GM18867 (cell line): Measurements from ENCODE around the gene GBX1.

Experiments
- ATAC-seq: cut with Tn5 transposase; IDR thresholded peaks from one replicate; pipeline ENCODE4 v1.9.1; 2021; ENCODE audit warnings: mild to moderate bottlenecking, moderate library complexity; ENCODE audit not compliant: unreplicated experiment

The GBX1 gene

DNA sequence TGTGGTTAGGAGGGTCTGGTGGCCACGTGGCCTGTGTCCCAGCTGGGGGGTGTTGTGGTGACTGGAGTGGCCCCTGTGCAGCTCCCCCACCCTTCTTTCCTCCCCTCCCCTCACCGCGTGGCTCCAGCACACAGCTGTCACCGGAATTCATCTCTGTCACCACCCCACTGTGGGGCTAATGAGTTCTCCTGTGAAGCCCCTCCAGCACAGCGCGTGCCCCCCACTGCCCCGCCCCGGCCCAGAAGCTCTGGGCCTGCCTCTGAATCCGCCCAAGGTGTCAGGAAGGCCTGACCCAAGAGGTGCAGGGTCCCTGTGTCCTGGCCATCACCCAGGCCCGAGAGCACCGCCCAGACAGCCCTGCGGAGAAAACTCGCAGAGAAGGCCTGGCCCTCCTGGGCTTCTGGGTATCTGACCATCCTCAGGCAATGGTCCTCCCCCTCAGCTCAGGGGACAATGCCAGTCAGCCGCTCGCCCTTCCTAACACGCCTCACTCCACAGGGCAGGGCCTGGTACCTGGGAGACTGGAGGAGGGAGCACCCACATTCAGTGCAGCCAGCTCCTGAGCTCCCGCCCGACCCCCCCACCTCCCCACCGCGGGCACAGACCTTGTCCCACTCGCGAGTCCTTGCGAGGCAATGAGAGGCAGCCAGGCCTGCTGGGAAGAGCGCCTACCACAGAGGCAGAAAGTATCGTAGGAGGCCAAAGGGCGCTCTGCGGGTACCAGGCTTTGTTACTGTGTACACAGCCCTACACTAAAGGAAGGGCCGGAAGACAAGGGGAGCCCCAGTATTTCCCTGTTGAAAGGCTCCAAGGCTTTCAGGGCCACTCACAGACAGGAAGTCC lies 38.2 kb downstream of the GBX1 start:
- no peak for ATAC-seq

DNA sequence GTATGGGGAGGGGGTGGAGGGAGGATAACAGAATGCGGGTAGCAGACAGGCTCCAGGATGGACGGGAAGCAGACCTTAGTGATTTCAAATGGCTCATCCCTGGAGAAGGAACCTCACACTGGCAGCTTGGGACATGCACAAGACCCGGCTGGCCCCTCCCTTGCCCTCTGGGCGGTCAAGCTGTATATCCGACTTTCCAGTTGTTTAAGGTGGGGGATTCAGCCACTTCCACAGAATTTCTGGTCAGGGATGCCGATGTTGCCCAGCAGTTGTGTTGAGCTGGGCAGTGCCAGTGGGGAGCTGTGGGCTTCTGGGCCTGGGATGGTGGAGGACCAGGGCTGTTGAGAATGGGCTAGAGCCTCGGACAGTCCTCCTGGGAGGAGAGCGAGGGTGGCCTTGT lies 38.8 kb downstream of the GBX1 start:
- no peak for ATAC-seq

DNA sequence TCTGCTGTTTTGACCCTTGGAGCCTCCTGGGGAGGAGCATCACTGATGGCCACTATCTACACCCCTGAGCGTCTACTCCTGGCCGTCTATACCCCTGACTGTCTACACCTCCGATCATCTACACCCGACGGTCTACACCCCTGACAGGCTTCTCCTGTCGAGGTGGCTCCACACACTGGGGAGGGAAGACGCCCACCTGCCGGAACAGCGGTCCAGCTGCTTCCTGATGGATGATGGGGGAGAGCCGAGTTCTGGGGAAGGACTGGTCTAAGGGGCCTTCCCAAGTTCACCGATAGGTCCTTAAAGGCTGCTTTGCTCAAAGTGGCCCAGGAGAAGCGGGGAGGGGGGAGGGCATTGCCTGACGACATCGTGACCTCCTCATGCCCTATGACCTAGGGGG lies 39.4 kb downstream of the GBX1 start:
- ATAC-seq: no peak

DNA sequence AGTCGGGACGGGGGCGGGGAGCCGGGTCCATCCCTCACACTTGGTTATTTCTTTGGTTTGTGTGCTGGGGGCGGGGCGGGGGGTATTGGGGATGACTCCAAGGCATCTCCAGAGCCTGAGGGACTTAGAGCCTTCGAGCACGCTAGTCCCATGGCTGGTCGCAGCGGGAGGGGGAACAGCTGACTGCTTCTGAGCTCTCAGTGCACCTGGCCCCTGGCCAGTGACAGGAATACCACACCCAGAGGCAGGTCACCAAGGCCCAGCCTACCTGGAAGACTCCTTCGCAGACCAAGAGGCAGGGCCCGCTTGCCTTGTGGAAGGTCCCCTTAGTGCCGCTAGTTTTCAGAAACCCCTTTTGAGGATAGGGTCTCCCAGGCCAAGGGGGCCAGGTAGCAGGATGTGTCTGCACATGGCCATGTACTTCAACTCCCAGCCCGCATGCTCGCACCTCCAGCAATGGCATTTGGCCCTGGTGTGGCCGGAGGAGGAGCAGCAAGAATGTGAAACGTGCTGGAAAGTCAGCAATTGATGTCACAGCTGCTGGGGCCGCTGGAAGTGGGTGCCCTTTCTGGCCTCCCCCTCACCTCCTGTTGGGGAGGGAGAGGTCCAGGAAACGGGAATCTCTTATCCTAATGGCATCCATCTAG lies 40.9 kb downstream of the GBX1 start:
- no peak for ATAC-seq

DNA sequence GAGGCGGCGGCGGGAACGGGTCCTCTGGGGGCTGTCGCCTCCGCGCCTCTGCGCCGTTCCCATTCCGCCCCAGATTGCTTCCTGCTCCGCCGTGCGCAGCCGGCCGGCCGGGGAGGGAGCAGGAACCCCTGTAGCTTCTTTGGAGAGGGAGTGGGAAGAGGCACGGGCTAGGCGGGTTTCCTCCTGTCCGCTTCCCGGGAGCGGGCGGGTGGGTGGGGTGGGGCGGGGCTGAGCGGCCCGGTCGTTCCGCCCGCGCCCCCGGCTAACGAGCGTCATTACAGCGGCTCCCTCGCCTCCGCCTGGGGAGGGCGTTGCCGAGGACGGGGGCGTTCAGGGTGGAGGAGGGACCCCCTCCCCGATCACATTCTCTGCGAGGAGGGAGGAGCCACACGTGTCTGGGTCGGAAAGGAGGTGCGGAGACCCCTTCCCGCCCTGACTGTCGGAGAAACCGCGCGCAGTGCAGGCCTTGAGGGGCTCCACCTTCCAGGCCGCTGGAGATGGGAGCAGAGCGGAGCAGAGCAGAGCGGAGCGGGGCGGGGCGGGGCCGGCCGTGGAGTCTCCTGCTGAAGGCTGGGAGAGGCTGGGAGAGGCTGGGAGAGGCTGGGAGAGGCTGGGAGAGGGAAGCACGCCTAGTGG lies 41.5 kb downstream of the GBX1 start:
- no peak for ATAC-seq

DNA sequence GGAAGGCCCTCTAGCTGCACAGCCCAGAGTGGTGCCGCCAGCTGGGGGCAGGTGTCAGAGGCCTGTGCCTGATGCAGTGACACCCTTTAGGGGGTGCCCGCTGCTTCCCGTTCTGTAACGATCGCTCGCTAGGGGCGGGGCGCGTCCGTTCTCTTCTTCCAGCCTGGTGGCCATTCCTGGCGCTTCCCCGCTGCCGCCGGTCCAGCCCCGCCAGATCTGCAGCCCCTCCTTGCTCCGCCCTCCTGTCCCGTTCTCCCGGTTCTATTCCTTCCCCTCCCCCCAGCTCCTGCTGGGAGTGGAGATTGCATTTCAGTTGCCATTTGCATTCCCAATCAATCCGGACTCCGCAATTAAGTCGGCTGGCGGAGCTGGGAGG lies 42.0 kb downstream of the GBX1 start:
- ATAC-seq: no peak

DNA sequence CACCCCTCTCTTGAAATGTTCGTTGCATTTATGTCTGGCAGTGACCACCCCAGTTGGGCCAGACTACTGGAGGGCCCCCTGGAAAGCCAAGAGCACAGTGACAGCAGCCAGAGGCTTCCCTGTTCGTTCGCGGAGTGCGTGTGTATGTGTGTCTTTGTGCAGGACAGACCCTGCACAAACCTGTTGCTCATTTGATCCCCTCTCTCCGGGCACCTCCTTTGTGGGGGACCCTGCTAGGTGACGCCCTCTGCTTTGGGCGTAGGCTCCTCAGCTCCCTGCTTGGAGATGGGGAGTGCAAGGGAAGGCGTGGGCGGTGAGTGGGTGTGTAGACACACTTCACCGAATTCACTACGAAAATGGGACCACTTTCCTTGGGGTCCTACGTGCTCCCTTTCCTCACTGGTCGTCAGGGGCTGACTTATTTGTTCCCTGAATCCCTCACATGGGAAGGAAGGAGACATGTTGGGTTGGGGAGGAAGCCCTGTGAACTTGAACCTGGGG lies 42.5 kb downstream of the GBX1 start:
- no peak for ATAC-seq

DNA sequence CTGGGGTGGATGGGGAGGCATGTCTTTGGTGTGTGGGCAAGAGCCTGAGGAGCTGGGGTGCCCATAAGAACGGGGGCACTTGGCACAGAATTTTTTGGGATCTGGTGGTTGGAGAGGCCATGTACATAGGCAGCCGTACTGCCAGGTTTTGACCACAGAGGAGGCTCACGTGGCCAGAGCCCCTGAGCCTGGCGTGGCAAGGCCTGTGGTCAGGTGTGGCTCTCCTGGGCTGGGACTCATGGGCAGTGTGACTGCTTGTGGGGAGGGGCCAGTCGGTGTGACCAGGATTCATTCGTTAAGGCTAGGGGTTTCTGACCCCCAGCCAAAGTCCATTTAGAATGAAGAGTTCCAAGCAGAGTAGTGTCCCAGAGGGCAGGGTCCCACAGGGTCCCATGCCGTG lies 43.0 kb downstream of the GBX1 start:
- no peak for ATAC-seq

DNA sequence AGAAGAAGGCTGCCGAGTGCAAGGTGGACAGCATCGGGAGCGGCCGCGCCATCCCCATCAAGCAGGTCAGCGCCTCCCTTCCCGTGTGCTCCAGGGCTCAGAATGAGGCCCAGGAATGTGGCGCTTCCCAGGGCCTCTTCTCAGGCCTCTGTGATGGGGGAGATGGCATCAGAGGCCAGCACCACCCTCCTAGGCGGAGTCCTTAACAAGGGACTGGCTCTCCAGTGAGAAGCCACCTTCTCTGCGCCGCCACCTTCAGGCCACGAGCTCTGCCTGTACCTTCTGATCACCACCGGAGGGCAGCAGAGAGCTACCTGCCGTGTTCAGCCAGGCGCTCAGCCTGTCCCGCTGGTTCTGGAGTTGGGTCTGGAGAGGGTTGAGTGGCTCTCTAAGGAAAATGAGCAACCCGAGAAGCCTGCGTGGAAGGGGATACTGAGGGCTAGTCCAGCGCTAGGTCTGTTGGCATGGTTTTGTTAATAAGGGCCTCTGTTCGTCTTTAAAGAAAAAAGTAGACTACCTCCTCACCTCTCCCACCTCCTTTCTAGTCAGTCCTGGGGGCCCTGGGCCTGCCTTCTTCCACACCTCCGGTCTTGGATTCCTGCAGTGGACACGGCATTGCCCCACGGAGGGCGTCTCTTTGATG lies 43.6 kb downstream of the GBX1 start:
- ATAC-seq: peak; percentile 82

DNA sequence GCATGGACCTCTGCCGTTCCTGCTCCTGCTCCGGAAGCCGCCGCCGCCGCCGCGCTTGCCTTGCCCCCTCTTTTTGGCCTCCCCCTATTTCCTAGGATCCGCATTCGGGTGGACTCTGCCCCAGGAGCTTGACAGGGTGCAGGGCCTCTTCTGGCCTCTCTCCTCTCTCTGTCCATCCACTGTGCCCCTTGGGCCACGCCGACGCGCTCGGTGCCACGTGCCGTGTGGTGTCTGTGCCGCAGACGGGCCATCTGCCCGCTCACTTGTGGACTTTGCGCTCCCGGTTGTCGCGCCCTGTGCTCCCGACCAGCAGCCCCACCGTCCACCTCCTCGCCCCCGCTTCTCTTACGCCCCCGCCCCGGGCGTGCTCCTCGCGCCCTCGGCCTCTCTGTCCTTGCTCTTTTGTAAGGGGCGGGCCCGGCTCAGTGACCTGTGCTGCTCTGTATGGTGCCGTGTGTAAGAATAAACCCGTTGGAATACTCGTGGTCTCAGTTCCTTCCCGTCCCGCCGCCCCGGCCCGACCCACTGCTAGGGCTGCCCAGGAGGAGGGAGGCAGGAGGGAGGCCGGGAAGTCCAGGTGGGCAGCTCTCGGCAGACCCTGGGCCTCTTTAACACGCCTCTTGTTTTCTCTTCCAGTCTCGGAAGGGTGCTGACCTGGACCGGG lies 44.2 kb downstream of the GBX1 start:
- no peak for ATAC-seq

DNA sequence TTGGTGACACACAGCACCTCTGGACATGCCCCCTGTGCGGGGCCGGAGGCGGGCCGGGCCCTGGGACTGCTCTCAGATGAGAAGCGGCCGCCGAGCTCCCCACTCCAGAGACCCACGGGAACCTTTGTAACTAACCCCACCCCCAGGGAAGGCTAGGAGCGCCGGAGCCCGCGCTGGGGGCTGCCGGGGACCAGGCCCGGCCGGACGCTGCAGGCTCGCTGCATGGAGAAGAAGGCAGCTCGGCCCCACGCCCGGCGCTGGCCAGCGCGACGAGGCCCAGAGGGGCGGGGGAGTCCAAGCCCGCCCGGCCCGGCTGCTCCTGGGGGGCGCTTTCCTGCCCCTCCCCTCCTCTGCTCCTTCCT lies 44.7 kb downstream of the GBX1 start:
- ATAC-seq: no peak

DNA sequence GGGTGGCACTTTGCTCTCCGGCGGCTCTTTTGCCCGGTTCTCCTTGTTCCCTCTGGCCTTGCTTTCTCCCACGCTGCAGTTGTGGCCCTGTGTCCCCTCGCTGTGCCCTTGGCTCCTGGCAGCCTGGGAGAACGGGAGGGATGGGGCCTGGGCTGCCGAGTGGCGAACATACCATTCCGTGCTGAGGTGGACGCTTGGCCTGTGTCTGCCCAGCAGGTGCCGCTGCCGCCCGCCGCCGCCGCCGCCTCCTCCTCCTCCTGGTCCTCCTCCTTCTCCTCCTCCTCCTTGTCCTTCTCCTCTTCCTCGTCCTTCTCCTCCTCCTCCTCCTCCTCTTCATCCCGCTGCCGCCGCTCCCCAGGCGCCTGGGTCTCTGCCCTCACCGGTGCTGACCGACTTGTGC lies 45.2 kb downstream of the GBX1 start:
- ATAC-seq: no peak

DNA sequence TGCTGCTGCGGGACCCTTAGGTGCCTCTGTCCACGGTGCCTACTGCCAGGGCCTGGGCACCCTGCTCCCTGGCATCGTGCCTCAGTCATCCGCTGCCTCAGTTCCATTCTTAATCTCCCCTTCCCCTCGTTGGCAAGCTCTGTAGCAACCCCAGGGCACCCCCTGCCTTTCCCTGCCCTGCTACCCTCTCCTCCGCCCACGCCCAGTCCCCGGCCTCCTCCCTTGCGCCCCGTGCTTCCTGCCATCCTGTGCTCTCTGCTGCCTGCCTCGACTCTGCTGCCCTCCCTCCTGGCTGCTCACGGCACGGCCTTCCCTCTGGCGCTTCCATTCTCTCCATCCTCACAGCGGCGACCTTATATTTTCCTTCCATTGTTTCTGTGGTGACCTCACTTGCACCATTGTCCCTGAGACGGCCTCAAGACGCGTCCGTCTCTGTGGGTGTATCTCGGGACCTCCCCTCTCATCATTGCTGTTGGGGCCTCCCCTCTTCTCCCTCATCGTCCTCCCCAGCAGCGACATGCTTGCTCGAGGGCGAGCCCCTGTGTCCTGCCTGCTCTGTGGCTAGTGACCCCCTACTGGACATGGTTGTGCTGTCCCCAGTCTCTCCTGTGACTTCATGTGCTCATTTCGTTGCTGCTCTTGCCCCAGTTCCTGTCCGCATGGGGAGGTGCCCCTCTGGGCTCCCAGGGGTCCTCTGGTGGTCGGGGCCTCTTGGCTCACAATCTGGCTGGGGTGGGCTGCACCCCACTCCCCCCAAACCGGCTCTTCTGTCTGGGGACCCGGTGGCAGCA lies 45.9 kb downstream of the GBX1 start:
- no peak for ATAC-seq

DNA sequence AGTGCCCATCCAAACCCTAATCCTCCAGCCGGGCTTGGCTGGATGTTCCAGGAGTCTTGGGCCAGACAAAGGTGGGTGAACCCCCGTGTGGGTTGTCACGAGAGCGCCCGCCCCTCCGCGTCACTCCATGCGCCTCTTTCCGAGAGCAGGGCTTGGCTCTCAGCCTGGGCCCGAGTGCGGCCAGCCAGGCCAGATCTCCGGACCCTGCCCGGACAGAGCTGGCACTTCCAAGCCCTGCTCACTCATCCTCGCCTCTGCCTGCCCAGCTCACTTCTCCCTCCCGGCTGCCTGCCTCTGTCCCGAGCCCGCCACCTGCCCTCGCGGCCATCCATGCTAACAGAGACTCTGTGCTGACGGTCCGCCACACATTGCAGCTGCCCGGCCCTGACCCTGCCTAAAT lies 46.6 kb downstream of the GBX1 start:
- no peak for ATAC-seq

DNA sequence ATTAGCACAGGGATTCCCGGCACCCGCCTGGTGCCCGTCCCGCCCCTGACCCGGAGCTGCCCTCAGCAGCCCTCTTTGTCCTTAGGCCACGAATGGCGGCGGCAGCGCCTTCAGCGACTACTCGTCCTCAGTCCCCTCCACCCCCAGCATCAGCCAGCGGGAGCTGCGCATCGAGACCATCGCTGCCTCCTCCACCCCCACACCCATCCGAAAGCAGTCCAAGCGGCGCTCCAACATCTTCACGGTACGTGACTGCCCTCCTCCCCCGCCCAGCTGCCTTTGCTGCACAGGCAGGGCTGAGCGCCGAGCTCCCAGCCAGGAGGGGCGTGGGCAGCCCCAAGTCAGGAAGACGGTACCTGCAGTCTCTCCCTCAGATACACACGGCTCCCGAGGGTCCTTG lies 47.6 kb downstream of the GBX1 start:
- no peak for ATAC-seq

DNA sequence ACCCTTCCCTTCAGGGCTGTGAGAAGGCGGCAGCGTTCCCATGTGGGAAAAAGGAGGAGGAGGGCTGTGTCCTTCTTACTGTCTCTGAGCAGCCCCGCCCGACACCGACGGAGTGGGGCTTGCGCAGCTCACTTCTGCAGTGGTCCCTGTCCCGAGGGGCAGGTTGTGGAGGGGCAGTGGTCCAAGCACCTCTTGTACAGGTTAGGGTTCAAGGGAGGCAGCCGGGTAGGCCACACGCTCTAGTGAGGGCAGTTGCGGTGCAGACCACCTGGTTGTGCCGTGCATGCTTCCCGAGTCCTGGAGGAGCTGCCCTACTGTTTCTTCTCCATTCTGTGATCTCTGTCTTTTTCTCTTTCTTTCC lies 48.5 kb downstream of the GBX1 start:
- ATAC-seq: no peak

DNA sequence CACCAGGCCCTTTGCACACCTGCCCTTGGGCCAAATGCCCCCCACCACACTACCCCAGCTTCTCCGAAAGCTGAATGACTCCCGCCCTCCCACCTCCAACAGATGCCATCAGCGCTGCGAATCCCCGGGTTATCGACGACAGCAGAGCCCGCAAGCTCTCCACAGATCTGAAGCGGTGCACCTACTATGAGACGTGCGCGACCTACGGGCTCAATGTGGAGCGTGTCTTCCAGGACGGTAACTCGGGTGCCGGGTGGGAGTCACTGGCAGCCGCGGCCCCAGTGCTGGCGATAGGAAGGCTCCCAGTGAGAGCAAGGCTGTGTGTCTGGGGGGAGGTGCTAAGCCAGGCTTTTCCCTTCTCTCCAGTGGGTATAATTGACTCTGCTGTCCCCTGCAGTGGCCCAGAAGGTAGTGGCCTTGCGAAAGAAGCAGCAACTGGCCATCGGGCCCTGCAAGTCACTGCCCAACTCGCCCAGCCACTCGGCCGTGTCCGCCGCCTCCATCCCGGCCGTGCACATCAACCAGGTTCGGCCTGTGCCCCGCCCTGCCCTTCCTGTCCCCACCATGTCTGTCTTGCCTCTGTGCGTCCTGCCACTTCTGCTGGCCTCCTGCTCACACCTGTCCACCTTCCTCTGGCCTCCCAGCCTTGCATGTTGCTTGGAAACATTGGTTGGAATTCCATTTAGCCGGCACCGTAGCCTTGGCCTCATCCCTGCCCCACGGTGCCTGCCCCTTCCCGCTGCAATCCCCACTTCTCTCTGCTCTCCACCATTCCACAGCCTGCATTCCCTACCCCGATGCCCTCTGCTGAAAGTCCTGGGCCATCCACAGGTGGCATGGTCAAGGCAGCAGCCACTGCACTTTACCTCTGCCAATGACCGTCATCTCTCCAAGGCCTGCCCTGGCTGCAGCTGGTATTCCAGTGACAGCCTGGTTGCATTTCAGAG lies 49.1 kb downstream of the GBX1 start:
- no peak for ATAC-seq

DNA sequence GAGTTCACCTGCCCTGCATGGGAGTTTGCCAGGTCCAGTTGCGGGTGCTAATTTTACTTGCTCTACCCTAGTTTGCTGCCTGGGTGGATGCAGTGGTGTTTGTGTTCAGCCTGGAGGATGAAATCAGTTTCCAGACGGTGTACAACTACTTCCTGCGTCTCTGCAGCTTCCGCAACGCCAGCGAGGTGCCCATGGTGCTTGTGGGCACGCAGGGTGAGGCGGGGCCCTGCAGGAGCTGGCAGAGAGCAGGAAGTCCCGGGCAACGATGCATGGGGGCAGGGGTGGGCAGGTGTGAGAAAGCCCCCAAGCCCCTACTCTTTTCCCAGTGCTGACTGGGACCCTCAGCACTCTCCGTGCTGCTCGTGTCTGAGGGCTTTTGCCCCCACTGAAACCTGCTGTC lies 49.9 kb downstream of the GBX1 start:
- no peak for ATAC-seq
